GM19438 (cell line): ENCODE measurements around the gene CBFA2T2.

Experiments used
- ATAC-seq: cut with Tn5 transposase; IDR thresholded peaks from one replicate; pipeline ENCODE4 v1.9.1; 2021; ENCODE audit warnings: low read depth; ENCODE audit not compliant: unreplicated experiment

The CBFA2T2 gene

GRCh38 chr20:33660035-33660684, 170.3 kb downstream of the CBFA2T2 start:
- ATAC-seq: no peak

GRCh38 chr20:33660685-33661058, 170.8 kb downstream of the CBFA2T2 start:
- ATAC-seq: no peak

- no peak for ATAC-seq
Measured at GRCh38 chr20:33662172-33662571, 172.3 kb downstream of the CBFA2T2 start, which contains the start of gene C20orf144. C20orf144 (plus strand) TSS chr20:33662327; CDS start chr20:33662346, 19 bp downstream.

- ATAC-seq: no peak
Measured at GRCh38 chr20:33663161-33664084, 173.5 kb downstream of the CBFA2T2 start.

GRCh38 chr20:33664085-33664761, 174.3 kb downstream of the CBFA2T2 start:
- ATAC-seq: no peak

GRCh38 chr20:33664762-33665144, 174.9 kb downstream of the CBFA2T2 start:
- ATAC-seq: no peak

- peak; percentile 65 for ATAC-seq
Measured at GRCh38 chr20:33666293-33667244, 176.7 kb downstream of the CBFA2T2 start, which contains the start of gene ACTL10. ACTL10 (plus strand) TSS chr20:33666943; CDS start chr20:33667498, 555 bp downstream.

GRCh38 chr20:33667245-33667675, 177.4 kb downstream of the CBFA2T2 start:
- ATAC-seq: peak; percentile 17

GRCh38 chr20:33667676-33668465, 178.0 kb downstream of the CBFA2T2 start:
- ATAC-seq: peak; percentile 23

- no peak for ATAC-seq
Measured at GRCh38 chr20:33668466-33669155, 178.7 kb downstream of the CBFA2T2 start.

- ATAC-seq: no peak
Measured at GRCh38 chr20:33669224-33669623, 179.3 kb downstream of the CBFA2T2 start.

GRCh38 chr20:33669873-33670640, 180.2 kb downstream of the CBFA2T2 start:
- ATAC-seq: no peak

- no peak for ATAC-seq
Measured at GRCh38 chr20:33670715-33671499, 181.0 kb downstream of the CBFA2T2 start.

- ATAC-seq: no peak
Measured at GRCh38 chr20:33671573-33672288, 181.8 kb downstream of the CBFA2T2 start.

- ATAC-seq: no peak
Measured at GRCh38 chr20:33672426-33673113, 182.7 kb downstream of the CBFA2T2 start.

- ATAC-seq: no peak
Measured at GRCh38 chr20:33673114-33673409, 183.2 kb downstream of the CBFA2T2 start.
